NCI-H1105 (cell line): ENCODE data around the gene NR5A1.

ENCODE experiments used
- DNase-seq: peaks from one replicate; lab custom pipeline; 2025; lab: John Stamatoyannopoulos, UW

Gene NR5A1

GRCh38 chr9:124498499-124499146 lies 8.6 kb downstream of the NR5A1 start:
- no peak for DNase-seq

GRCh38 chr9:124498040-124498439 lies 9.2 kb downstream of the NR5A1 start:
- DNase-seq = no peak

DNA sequence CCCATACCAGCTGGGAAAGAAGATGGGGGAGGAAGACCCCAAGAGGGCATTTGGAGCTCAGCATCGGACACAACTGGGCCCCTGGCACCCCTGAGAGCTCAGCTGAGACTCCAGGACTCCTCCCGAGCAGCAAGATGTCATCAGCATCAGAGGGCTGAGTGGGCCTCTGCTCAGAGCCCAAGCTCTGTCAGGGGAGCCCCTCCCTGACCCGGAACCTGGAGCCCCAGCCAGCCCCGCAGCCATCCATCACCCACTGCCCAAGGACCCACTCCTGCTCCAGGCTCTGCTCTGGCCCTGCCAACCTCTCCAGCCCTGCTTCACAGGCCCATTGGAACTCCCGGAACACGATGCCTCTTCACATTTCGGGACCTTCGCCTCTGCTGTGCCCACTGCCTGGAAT lies 9.8 kb downstream of the NR5A1 start:
- DNase-seq = no peak

GRCh38 chr9:124496463-124496862 lies 10.7 kb downstream of the NR5A1 start:
- no peak for DNase-seq

GRCh38 chr9:124496075-124496449 lies 11.1 kb downstream of the NR5A1 start:
- DNase-seq = no peak

DNA sequence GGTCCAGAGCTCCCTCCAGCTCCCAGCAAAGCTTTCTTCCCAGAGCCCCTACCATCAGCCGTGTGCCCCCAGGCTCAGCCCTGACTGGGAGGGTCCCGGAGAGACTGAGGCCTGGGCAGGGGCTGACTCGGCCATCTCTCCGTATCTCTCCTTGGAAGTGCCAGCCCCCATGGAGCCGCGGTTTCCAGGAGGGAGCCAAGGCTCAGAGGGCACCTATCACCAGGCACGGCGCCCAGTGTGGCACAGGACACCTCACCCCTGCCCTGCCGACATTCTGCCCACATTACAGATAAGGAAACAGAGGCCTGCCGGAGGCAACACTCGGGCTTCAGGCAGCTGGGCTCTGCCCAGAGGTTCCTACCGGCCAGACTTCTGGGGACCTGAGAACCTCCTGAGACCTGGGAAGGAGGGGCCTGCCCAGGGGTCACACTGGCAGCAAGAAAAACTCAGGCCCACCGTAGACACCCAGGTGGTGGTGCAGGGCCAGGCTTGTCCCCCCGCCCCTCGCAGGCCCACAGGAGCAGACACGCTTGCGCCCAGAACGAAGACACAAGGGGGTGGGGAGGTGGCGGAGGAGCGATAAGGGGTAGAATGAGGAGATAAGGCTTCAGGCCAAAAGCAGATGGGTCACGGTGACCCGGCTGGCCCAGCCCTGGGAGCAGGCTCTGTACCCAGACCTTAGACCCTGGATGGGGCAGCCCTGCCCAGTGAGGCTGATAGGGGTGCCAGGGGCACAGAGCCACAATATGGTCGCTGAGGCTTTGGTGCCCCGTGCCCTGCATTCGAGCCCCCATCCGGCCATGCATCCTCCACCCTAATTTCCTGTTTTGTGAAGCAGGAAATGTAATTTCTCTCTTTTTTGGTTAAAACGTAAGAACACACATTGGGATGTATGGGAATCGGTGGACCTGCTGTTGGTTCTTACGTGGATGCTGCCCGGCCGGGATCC lies 11.8 kb downstream of the NR5A1 start:
- no peak for DNase-seq

DNA sequence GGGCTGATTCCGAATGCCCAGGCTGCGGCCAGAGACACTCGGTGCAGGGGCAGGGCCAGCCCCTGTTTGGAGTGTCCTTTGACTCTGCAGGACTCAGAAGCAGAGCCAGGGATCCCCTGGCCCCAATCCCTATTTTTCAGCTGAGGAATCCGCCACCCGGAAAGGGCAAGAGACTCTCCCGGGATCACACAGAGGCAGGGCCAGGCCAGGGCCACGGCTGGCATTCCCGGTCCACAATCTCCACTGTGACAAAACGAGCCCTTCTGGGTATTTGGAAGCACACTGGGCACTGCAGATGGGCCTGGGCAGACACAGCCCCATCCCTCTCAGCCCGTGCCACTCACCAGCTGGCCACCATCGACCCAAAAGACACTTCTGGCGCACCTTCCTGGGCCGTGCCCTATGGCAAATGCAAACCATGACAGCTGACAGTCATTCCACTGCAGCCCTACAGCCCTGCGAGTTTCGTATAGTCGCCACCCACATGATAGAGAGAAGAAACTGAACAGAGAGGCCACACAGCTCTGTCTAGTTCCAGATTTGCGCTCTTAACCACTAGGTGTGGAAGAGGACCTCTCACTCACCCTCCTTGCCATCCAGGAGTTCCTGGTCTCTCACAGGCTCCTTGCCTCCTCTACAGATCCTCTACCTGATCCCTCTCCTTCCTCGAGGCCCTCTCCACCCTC lies 13.3 kb downstream of the NR5A1 start:
- DNase-seq = no peak

- no peak for DNase-seq
Observed at GRCh38 chr9:124493218-124493617, 14.0 kb downstream of the NR5A1 start.

- DNase-seq = no peak
Observed at GRCh38 chr9:124492818-124493217, 14.4 kb downstream of the NR5A1 start.

DNA sequence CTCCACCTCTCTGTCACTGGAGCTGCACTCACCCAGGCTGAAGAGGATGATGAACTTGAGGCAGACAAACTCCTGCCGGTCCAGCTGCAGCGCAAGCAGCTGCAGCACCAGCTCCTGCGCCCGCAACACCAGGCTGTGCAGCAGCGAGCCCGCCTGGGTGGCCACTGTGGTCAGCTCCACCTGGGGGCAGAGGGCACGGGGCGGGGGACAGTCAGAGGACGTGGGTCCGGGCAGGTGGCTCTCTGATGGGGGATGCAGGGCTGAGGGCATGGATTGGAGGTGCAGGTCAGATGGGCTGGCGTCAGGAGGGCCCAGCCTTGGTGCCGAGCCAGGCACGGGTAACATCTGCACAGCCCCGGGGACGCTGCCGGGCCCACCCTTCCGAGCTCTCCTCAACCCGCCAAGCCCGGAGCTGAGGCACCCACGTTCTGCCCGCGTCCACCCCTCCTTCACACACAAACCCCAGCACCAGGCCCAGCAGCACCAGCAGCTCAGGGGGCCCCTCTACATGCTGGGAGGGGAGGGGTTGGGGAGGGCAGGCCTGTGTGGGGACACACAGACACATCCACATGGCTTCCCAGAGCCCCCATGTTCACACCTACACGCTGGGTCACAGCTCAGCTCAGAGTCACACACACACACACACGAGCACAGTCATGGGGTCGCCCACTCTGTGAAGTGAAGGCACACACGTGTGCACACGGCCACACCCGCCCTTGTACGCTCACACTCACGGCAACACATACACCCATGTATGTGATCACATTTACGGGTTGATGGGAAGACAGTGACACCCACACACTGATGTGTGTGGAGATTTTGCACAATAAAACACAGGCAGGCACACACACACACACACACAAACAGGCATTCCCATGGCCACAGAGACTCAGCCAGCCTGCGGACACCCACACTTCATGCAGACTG lies 15.9 kb downstream of the NR5A1 start:
- no peak for DNase-seq

DNA sequence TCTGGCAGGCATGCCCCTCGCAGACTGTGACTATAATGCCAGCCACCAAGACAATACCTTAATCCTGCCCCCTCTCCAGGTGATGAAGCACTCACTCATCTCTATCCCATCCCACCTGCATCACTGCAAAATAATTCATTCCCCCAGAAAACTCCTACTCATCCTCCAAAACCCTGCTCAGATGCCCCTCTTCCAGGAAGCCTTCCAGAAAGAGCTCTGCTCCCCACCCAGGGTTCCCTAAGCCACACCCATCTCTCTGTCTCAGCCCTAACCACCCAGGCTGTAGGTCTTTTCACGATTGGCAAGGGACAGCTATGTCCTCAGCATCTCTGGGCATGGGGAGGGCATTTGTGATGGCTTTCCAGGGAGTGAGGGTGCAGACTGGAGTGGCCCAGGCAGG lies 17.2 kb downstream of the NR5A1 start:
- DNase-seq = no peak

DNA sequence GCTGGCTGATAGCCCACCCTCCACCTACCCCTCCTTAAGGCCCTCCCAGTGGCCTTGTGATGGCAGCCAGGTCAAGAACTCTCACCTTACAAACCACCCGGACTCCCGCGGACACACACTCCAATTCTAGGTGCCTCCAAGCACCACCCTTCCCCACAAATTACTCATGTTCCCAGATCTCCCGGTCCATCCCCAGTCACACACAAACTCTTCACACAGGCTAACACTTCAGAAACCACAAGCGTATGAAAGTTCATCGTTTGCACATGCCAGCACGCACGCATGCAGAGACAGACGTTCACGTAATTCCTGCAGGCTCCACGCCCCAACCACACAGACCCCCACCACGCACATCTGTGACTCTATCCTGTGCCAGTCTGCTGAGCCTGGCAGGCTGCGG lies 18.0 kb downstream of the NR5A1 start:
- DNase-seq = no peak

DNA sequence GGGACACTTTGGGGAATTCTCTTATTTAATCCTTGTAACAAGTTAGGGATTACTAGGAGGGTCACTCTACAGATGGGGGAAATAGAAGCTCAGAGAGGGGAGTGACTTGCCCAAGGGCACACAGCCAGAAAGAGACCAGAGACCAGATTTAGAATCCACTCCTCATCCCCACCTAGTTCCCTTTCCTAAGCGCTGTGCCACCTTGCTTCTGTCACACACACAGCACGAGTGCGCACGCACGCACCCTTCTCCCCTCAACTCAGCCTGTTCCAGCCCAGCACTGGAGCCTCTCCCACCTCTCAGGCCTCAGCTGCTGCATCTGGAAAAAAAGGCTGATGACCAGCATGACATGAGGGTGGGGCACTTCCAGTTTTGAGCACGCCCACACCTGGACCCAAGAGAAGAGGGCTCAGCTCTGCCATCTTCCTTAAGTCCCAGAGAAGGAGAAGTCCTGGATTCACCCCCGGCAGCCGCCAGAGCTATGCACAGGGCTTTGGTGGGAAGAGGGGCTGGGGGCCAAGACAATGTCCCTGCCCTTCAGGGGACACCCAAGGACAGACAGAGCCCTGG lies 18.5 kb downstream of the NR5A1 start:
- no peak for DNase-seq

DNA sequence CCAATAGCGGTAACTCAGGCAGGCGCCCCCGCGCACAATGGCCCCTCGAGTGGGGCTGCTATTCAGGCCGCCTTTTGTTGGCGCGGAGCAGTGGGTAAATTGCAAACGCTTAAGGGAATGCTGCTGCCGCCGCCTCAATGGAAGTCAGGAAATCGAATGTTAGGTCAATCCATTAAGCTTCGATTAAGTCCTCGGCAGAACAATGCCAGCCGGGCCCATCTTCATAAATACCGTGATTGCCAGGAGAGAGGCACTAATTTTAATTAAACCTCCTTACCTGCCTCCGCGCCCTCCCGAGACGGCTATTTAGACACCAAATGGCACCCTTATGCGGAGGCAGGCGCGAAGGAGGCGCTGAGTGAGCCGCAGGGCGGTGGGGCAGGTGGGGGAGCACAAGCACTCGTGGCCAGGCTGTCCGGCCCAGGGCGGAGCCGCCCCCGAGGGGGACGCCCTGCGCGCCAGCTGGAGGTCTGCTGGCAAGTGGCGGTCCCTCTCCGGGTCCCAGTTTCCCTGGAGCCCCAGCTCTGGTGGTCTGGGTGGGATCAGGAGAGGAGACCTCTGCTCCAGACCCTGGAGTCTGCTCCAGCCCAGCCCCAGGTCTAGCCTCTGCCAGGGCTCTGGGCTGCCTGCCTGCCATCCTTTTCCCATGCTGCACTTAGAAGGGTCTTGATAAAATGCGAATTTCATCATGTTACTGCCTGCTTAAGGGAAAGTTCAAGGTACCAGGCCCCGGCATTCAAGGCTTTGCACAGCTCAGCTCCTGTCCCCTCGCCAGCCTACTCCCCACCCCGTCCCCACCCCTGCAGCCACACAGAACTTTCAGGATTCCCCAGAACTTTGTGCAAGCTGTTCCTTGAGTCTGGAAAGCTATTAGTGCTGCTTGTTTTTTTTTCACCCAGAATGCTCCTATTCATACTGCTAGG lies 19.7 kb downstream of the NR5A1 start:
- no peak for DNase-seq

DNA sequence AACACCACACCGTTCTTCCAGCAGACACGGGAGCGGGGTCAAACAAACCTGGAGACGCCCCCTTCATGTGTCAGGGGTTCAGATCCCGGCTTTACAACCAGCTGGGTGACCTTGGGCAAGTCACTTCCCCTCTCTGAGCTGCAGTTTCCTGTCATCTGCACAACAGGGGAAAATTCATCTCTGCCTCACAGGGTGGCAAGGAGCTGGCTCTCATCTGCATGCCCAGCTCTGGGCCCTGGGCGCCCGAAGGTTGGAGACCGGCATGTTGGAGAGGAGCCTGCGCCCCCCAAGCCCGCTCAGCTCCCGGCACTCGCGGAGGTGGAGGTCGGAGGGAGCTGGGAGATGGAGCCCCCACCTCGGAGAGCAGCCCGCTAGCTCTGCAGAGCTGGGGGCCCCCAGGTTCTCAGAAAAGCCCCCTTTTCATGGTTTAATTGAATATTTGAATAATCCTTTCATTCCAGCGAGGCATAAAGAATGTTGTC lies 20.4 kb downstream of the NR5A1 start:
- no peak for DNase-seq

DNA sequence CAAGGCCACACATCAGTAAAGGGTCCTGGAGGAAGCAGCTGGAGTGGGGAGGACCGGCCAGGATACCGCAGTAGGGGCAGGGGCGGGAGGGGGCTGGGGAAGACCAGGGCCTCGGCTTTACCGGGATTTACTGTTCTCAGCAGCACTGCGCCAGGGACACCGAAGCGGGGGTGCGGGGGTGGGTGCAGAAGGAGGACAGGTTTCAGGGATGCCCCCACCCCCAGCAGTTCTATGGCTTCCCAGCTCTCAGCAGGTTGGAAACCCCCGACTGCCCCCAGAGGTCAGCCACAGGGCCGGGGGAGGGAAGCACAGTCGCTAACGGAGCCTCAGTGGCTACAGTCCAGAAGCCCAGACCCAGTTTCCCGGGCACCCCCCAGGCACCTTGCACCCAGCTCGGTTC lies 21.3 kb downstream of the NR5A1 start:
- DNase-seq = no peak

DNA sequence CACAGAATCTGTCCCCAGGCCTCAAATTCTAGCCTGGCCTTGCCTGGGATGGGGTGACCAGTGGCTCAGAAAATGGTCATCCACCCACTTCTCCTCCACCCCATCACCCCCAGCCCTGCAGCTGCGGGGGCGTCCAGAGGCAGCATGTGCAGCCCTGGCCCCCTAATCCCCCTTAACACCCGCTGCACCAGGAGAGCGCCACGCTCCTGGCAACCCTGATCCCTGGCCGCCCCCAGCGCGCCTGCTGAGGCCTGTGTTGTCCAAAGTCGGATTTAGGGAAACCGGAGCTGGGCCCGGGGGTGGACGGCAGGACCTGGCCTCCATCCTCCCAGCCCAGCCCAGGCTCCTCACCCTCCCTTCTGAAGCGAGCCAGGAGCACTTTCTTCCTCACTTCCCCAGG lies 22.0 kb downstream of the NR5A1 start:
- DNase-seq = no peak

GRCh38 chr9:124483481-124483880 lies 23.7 kb downstream of the NR5A1 start:
- DNase-seq = no peak

- no peak for DNase-seq
Observed at GRCh38 chr9:124482431-124483031, 24.7 kb downstream of the NR5A1 start.

GRCh38 chr9:124481115-124481514 lies 26.1 kb downstream of the NR5A1 start:
- DNase-seq = no peak
